CD4-positive, alpha-beta T cell treated with Interleukin-15 for 1 hour (primary cell): ENCODE results near the gene ZFHX3.
A peak's percentile ranks its signal among the peaks of the same experiment; 100 is the strongest.

Experiments
- DNase-seq: peaks from one replicate; pipeline ENCODE4 v3.0.0-alpha.2; 2020

ZFHX3 gene

DNA sequence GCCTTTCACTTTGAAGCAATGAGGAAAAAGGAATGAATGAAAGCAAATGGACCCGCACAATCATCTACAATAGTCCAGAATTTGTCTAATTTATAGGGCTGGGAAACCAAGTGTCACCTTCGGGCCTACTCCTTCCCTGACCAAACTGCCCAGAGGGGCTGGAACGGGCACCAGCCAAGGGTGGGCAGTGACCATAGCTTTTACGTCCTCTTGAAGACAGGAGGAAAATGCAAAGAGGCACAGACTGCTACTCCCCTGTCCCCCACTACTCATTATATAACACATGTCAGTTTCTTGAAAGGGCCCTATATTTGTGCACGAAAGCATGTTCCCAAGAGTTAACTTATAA is 122.3 kb downstream of the ZFHX3 start:
- no peak for DNase-seq

DNA sequence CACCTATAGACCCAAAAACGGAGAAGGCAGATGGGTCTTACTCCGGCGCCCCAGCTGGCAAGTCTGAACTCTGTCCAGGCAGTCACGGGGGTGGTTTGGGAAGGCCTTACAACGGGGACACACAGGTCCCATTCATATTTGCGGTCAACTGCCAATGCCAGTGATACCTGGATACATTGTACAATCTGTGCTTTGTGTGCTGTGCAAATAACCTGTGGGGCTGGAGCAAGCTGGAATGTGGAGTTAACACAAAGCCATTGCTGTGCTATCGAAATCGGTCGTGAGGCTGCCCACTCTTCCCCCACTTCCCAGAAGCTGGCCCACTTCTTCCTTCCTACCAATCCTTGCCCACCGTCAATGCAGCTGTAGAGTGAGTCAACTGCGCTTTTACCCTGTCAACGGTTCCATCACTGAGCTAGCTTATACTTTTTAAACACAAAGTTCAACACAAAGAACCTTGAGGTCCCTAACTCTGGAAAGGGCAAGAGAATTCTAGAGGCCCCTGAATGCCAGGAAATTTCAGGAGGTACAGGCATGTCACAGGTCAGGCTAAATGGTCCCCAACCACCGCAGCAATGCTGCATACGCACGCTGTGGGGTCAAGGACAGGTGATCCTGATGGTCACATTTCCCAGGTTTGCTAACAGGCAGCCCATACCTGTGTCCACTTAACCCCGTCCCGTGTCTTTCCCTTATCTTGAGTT is 122.8 kb downstream of the ZFHX3 start:
- no peak for DNase-seq

DNA sequence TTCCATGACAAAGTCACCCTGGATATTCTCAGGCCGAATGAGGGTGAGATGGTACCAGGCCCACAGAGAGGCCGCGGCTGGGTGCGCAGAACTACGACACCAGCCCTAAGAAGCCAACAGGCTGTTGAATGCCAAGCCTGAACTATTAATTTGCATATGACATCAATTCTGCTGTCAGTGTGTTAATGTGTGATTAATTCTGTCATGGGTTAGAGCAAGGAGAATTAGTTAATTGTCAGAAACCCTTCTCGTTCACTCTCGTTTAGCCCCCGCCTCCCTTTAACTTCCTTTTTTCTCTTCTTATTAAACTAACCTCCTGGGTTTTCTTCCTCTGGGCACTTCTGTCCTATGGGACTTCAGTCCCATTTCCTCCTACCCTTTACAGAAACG is 123.4 kb downstream of the ZFHX3 start:
- DNase-seq, result no peak

GRCh38 chr16:72923757-72924156 is 124.2 kb downstream of the ZFHX3 start:
- DNase-seq, result no peak

DNA sequence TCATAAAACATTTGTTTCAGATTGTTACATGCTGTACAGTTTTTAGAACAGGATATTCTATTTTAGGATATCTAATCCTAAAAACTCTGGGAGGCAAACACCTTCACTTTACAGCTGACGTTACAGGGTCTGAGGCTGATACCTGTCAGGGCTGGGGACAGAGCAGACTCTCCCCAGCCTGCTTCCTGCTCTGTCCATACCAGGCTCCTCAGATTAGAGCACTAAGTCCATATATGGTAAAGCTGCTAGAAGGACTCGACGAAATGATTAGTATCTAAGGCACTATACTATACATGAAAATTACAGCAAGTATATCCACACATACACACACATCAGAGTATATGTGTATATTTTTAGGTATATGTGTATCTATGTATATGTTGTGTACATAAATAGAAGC is 125.2 kb downstream of the ZFHX3 start:
- DNase-seq, result no peak

DNA sequence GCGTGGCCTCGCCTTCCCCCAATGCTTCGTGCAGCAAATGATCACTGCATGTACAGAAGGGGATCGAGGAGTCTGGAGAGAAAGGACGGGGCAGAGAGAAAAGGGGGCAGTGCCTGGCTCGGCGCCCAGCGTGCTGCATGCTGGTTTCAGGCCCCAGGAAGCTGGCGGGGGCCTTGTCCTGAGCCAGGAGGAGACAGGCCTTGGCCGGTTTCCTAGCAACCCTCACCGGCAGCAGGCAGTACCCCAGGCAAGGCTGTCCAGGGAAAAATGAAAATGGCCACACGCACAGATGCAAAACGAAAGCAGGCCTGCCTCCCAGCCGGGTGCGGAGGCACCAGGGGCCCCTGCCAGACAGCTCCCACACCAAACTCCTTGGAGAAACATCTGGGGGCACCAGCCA is 126.3 kb downstream of the ZFHX3 start:
- DNase-seq, result no peak

DNA sequence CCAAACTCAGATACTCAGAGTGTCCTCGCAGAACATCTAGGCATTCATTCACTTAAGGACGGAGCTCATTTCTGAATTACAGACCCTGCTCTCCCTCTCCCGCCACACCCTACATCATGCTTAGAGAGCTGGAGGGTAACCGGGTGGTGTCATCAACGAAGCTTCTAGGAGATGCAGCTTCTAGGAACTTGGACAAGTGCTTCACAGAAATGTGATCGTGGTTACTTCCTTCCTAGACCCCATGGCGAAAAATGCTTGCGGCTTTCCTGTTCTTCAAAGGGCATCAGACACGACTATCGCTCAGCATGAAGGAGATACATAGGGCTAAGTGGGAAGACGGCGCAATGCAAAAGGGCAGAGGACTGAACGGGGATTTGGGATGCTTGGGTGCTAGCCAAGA is 126.8 kb downstream of the ZFHX3 start:
- DNase-seq, result peak; percentile 42

GRCh38 chr16:72917051-72917450 is 130.9 kb downstream of the ZFHX3 start:
- DNase-seq, result no peak

- no peak for DNase-seq
Observed at GRCh38 chr16:72915331-72915730, 132.6 kb downstream of the ZFHX3 start.

GRCh38 chr16:72913551-72913950 is 134.4 kb downstream of the ZFHX3 start:
- DNase-seq, result no peak

DNA sequence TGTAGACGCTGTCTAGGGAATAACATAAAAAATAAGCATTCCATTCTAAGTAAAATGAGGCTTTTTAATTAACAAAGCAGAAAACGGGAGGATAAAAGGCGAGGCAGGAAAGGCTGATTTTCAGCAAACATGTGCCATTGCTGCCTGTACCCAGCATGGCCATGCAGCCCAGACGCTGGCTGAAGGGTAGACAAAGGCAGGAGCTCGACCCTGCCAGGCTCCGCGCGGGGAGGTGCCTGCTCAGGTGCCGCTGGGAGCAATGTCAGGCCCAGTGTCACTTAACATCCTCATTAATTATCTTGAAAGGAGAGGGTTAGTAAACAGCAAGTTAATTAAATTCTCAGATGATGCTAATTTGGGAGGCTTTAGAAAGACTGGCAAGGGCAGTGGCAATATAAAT is 136.0 kb downstream of the ZFHX3 start:
- DNase-seq, result no peak

GRCh38 chr16:72910875-72911274 is 137.1 kb downstream of the ZFHX3 start:
- no peak for DNase-seq

- no peak for DNase-seq
Observed at GRCh38 chr16:72910381-72910780, 137.5 kb downstream of the ZFHX3 start.

DNA sequence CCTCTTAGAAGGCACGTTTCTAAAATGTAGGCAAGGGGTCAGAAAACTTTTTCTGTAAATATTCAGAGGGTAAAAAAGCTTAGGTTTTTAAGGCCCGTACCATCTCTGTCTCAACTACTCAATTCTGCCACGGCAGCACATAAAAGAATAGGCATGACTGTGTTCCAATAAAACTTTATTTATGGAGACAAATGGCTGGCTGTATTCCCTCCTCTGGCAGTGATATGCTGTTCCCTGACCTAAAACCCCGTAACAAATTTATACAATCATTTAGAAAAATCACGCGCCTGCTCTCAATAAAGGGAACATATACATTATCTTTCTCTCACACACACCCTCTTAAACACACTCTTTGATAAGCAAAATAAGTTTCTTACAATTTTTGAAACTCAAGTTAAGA is 138.7 kb downstream of the ZFHX3 start:
- DNase-seq, result no peak

DNA sequence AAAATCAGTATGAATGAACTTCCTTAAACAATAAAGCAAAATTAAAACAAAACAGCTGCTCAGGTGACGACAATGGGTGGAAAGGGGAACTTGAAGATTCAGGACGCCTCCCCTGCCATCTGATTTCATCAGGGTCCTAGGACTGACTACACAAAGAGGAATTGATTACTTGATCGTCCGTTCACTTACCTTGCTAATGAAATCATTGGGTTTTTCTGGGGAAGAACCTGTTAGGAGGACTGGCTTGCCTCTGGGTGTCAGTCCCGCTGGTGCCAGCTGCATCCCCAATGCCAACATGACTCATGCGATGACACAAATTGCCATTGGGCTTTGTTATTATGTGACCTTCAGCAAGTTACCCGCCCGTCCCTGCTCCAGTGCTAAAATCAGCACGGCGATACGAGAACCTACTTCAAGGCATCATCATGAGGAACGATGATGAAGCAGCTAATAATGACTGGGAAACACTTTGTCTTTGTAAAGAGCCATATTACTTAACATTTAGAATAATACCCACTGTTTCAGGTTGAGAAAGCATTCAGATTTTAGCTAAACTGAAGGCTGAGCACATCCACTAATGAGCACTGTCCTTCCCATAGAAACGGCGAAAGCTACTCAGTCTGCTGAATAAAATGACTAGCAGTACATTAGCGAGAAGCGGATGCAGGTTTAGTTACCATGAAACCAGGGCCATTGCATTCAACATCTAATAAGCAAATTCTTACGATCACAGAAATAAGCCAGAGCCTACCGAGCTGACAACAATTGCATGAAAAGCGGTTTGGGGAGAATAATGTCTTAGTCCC is 139.4 kb downstream of the ZFHX3 start:
- peak; percentile 72 for DNase-seq

DNA sequence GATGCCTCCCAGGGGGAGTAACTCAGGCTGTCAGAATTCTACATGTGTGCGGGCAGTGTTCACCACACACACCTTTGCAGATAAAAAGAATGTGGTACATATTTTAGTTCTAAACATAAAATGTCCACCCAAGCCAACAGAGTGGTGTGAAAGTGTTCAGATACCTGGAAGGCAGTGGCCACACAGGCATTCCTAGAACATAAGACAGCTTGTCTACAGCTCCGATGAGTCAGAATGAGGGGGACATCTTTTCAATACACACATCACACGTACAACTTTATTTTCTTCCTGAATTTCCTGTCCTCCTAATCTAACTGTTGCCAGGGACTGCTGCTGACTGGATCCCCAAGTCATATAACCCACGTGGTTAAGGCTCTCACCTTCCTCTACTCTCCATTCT is 142.3 kb downstream of the ZFHX3 start:
- no peak for DNase-seq

- no peak for DNase-seq
Observed at GRCh38 chr16:72903176-72903575, 144.8 kb downstream of the ZFHX3 start.

GRCh38 chr16:72902206-72902605 is 145.7 kb downstream of the ZFHX3 start:
- no peak for DNase-seq

- no peak for DNase-seq
Observed at GRCh38 chr16:72901000-72901627, 146.8 kb downstream of the ZFHX3 start.

GRCh38 chr16:72898216-72898825 is 149.6 kb downstream of the ZFHX3 start:
- DNase-seq, result no peak

DNA sequence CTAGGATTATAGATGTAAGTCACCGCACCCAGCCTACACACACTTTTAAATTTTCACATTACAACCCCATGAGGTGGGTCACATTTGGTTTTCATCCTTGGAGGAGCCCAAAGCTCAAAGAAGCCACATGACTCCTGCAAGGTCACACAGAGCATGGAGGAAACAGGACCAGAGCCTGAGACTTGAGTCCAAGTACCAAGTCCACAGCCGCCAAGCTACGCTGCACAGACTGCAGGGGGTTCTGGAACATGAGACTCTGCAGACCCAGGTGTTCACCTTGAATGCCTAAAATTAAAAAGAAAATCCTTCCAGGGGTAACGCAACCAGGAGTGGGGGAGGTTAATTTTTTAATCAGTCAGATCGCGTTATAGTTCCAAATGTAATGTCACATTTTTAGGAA is 150.2 kb downstream of the ZFHX3 start:
- no peak for DNase-seq

DNA sequence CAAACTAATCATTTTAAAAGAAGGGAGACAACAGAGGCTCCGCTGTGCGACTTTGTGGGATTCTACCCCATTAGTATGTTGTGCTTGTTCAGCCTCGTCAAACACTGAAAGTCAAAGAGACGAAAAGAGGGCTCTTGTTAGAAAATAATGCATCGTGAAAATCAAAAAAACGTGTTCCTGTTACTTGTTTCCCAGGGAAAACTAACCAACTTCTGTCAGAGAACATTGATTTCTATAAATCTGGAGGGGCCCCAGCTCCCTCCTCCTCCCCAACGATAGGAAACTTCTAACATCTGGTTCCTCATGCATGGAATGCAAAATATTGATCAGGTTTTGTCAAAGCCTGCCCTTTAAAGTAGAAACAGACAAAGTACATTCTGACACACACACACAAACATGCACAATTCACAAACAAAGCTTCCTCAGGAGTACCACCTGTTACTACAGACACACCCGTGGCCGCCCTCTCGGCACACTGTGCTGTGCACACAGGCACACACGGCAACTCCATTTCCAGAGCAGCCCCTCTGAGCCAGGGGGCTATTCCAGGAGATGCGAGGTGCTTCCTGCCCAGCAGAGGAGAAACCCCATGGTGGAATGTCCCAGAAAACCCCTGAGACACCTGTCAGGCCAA is 151.3 kb downstream of the ZFHX3 start:
- no peak for DNase-seq

DNA sequence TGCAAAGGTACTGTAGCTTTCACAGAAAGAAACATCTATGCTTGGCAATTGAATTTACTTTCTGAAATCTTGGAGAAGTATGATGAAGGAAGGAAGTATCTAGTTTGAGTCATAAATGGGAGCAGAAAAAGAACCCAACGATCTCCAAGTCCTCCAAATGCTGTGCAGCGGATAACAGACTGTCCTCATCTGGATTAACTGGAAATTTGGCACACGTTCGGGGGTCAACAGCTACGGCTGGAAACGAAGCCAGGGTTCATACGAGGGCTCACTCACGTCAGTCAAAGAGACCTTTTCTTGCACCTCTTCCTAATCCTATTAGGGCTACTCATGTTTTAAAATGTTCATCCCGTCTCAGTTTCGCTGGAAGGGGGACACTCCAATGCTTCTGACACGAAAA is 152.0 kb downstream of the ZFHX3 start:
- DNase-seq, result no peak
